ENCODE results near the gene ITPKB. TPM values are rescaled to one million over a fixed set of nuclear protein-coding genes. Genes with fewer than 3 reads are reported as not detected.
A peak's percentile ranks its signal among the peaks of the same experiment; 100 is the strongest.

The ITPKB gene
- total RNA-seq, 6 experiments from 2014 or later = 1.7 to 3.0 (median 2.2) TPM

DNA sequence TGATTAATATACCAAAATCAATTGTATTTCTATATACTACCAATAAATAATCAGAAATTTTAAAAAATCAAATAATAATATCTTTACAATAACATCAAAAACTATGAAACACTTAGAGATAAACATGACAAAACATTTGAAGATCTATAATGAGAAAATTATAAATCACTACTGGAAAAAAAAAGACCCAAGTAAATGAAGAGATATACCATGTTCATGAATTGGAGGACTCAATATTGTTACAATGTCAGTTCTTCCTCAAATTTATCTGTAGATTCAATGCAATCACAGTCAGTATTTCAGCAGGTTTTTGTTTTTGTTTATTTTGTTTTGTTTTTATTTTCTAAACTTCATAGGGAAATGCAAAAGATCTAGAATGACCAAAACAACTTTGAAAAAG, 4.2 kb upstream of the ITPKB start:
- no peak for DNase-seq
- Mint-ChIP-seq H3K27me3 (ENCODE audit: insufficient read depth) (peaks cover 11% of the 10 kb centered on the region), H3K9me3 (peaks cover 7% of the 10 kb centered on the region), H3K27ac (no peak overlapping the region), H3K36me3 (ENCODE audit: low read depth) (no peaks in the 10 kb centered on the region; the same call in 1 of the 2 replicates), H3K4me1 (ENCODE audit: low read depth) (peaks cover 10% of the 10 kb centered on the region), H3K4me3 (no peak overlapping the region)
- TF ChIP-seq, protein P1, sequence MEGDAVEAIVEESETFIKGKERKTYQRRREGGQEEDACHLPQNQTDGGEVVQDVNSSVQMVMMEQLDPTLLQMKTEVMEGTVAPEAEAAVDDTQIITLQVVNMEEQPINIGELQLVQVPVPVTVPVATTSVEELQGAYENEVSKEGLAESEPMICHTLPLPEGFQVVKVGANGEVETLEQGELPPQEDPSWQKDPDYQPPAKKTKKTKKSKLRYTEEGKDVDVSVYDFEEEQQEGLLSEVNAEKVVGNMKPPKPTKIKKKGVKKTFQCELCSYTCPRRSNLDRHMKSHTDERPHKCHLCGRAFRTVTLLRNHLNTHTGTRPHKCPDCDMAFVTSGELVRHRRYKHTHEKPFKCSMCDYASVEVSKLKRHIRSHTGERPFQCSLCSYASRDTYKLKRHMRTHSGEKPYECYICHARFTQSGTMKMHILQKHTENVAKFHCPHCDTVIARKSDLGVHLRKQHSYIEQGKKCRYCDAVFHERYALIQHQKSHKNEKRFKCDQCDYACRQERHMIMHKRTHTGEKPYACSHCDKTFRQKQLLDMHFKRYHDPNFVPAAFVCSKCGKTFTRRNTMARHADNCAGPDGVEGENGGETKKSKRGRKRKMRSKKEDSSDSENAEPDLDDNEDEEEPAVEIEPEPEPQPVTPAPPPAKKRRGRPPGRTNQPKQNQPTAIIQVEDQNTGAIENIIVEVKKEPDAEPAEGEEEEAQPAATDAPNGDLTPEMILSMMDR (IDR thresholded peaks at IDR 0.05) = no peak

- no peak for DNase-seq
- H3K27ac Mint-ChIP-seq = no peak overlapping the region
- H3K9me3 Mint-ChIP-seq = peaks cover 7% of the 10 kb centered on the region
- H3K4me1 Mint-ChIP-seq (ENCODE audit: low read depth) = peaks cover 10% of the 10 kb centered on the region
- TF ChIP-seq, protein P1 (IDR thresholded peaks at IDR 0.05) = no peak
- H3K4me3 Mint-ChIP-seq = no peak overlapping the region
- H3K36me3 Mint-ChIP-seq (ENCODE audit: low read depth) = no peaks in the 10 kb centered on the region; the same call in 1 of the 2 replicates
- H3K27me3 Mint-ChIP-seq (ENCODE audit: insufficient read depth) = peaks cover 8% of the 10 kb centered on the region
These were observed 1.9 kb upstream of the ITPKB start for GRCh38 chr1:226741009-226741408.

- no peak for DNase-seq
- Mint-ChIP-seq H3K27me3 (ENCODE audit: insufficient read depth) (peaks cover 5% of the 10 kb centered on the region), H3K4me1 (ENCODE audit: low read depth) (peaks cover 10% of the 10 kb centered on the region), H3K9me3 (peaks cover 7% of the 10 kb centered on the region), H3K36me3 (ENCODE audit: low read depth) (no peaks in the 10 kb centered on the region; the same call in 1 of the 2 replicates), H3K27ac (no peak overlapping the region), H3K4me3 (peak overlapping the region; percentile 91)
- TF ChIP-seq, protein P1 (IDR thresholded peaks at IDR 0.05) = no peak
These were observed 599 bp upstream of the ITPKB start for GRCh38 chr1:226739696-226740065.

GRCh38 chr1:226738421-226738994, 574 bp downstream of the ITPKB start:
- Mint-ChIP-seq H3K27ac (no peak overlapping the region; the same call in 1 of the 2 replicates), H3K36me3 (ENCODE audit: low read depth) (no peaks in the 10 kb centered on the region; the same call in 1 of the 2 replicates), H3K4me3 (peak overlapping the region; percentile 91), H3K27me3 (ENCODE audit: insufficient read depth) (peaks cover 10% of the 10 kb centered on the region), H3K4me1 (ENCODE audit: low read depth) (peaks cover 15% of the 10 kb centered on the region), H3K9me3 (peaks cover 3% of the 10 kb centered on the region)
- TF ChIP-seq, protein P1 (IDR thresholded peaks at IDR 0.05) = no peak; the same call in 1 of the 2 replicates
- DNase-seq = no peak

- DNase-seq = peak; percentile 6
- TF ChIP-seq, protein P1 (IDR thresholded peaks at IDR 0.05) = no peak
These were observed 1.2 kb downstream of the ITPKB start for GRCh38 chr1:226737819-226738420.

More at GRCh38 chr1:226737819-226738420, 1.2 kb downstream of the ITPKB start:
- Mint-ChIP-seq H3K9me3 (no peaks in the 10 kb centered on the region), H3K4me3 (peak overlapping the region; percentile 91), H3K27ac (no peak overlapping the region), H3K4me1 (ENCODE audit: low read depth) (peaks cover 15% of the 10 kb centered on the region), H3K27me3 (ENCODE audit: insufficient read depth) (peaks cover 12% of the 10 kb centered on the region), H3K36me3 (ENCODE audit: low read depth) (no peaks in the 10 kb centered on the region)
